Stimulated activated CD8-positive, alpha-beta memory T cell treated with anti-CD3 and anti-CD28 coated beads, Interleukin-2, amount 100 ng/mL, for 1 hour (primary cell): ENCODE data around the gene SIRT2.
A peak's percentile ranks its signal among the peaks of the same experiment; 100 is the strongest.

ENCODE experiments used
- DNase-seq, 2 donors: peaks; one replicate each; pipeline ENCODE4 v3.0.0-alpha.2; 2020; ENCODE audit warnings: low read depth in 2 of 2

Gene SIRT2

GRCh38 chr19:38845374-38846024 lies 53.9 kb downstream of the SIRT2 start:
- no peak for DNase-seq

GRCh38 chr19:38844093-38844686 lies 55.2 kb downstream of the SIRT2 start:
- no peak for DNase-seq

GRCh38 chr19:38843175-38843758 lies 56.2 kb downstream of the SIRT2 start:
- no peak for DNase-seq

- DNase-seq = peak in 1 of 2 donors; percentile 22
Measured at GRCh38 chr19:38842439-38843174, 56.8 kb downstream of the SIRT2 start.

- DNase-seq = no peak
Measured at GRCh38 chr19:38841787-38842438, 57.5 kb downstream of the SIRT2 start.

GRCh38 chr19:38841180-38841766 lies 58.1 kb downstream of the SIRT2 start:
- no peak for DNase-seq

GRCh38 chr19:38840583-38840968 lies 58.8 kb downstream of the SIRT2 start:
- DNase-seq = no peak

GRCh38 chr19:38839816-38840582 lies 59.4 kb downstream of the SIRT2 start:
- DNase-seq = no peak

- no peak for DNase-seq
Measured at GRCh38 chr19:38838986-38839761, 60.2 kb downstream of the SIRT2 start.

- DNase-seq = no peak
Measured at GRCh38 chr19:38838208-38838985, 61.0 kb downstream of the SIRT2 start.

GRCh38 chr19:38837656-38838121 lies 61.7 kb downstream of the SIRT2 start:
- DNase-seq = no peak

- DNase-seq = no peak
Measured at GRCh38 chr19:38836983-38837626, 62.3 kb downstream of the SIRT2 start.

- no peak for DNase-seq
Measured at GRCh38 chr19:38836159-38836982, 63.0 kb downstream of the SIRT2 start.

GRCh38 chr19:38834590-38834989 lies 64.8 kb downstream of the SIRT2 start:
- no peak for DNase-seq

GRCh38 chr19:38834104-38834490 lies 65.3 kb downstream of the SIRT2 start:
- DNase-seq = no peak

GRCh38 chr19:38833092-38833425 lies 66.4 kb downstream of the SIRT2 start:
- no peak for DNase-seq

GRCh38 chr19:38831142-38831605 lies 68.2 kb downstream of the SIRT2 start:
- DNase-seq = no peak
